ENCODE data around the gene SH3RF1. TPM values are rescaled to one million over a fixed set of nuclear protein-coding genes. Genes with fewer than 3 reads are reported as not detected.
A peak's percentile ranks its signal among the peaks of the same experiment; 100 is the strongest.
"Not testable (repeated sequence)": the region's sequence is repeated elsewhere in the genome, so short reads cannot be mapped to it uniquely, and the experiment has no call there.

The SH3RF1 gene
- total and polyA plus RNA-seq, 8 donors: 3.4 to 47.8 (median 18.9) TPM

GRCh38 chr4:169183581-169183980, 87.2 kb downstream of the SH3RF1 start:
- DNase-seq: no peak
- Histone ChIP-seq H3K36me3 (no peaks in the 10 kb centered on the region), H3K4me1 (peaks cover 27 to 77% (median 51%) of the 10 kb centered on the region in 4 donors), H3K4me3 (no peak overlapping the region), H3K27me3 (no peaks in the 10 kb centered on the region), H3K27ac (peak overlapping the region in 4 of 5 donors; percentile 13 to 80 (median 70)), H3K9me3 (no peaks in the 10 kb centered on the region)
- 44 to 67% (median 49%) methylated on average over 2 of the region's 2 CpGs for WGBS, 5 donors
- TF ChIP-seq POLR2AphosphoS5 (IDR thresholded peaks at IDR 0.05) (no peak), POLR2A (IDR thresholded peaks at IDR 0.05) (no peak), CTCF (IDR thresholded peaks at IDR 0.05) (no peak), EP300 (IDR thresholded peaks at IDR 0.05) (no peak)
- intact Hi-C loops (cut with DNase I; ENCODE audit: low total_unique reads): no loop called here

DNA sequence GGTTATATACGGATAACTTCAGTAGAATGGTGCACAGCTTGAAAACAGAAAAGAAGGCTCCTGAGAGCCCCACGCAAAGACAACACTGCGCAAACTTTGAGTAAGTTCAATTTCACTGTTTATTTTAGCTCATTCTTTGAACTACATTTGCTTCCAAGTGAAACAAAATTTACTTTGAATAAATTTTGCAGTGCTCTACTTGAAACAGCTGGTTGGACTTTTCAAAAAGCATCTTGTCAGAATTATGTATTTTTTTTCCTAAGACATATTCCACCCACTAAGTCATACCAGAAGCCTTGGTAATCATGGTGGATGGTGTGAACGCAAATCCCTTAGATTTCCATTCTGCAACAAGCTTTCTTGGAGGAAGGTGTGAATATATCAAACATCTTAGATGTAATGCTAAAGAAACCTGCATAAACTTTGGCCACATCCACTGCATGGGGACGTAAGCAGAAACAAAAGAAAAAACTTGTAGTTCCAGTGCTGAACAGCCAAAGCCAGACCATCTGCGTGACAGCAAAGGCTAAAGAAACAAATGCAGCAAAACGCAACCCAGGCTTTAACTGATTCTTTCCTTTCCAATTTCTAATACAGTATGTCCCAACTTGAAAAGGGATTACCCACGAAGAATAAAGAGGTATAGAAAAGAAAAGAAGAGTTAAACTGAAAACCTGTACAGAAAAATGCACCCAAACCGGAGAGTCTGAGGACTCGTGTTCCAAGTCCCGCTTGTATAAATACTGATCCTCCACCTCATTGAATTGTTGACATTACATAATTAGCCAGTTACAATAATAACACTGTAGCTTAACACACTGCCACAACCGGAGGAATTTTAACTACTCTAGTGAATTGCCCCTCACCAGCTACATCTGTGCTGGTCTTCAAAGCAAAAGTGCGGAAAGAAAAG, 90.9 kb downstream of the SH3RF1 start:
- WGBS, 5 donors: 26 to 50% (median 33%) methylated on average over 13 of the region's 13 CpGs
- H3K27me3 ChIP-seq: no peaks in the 10 kb centered on the region
- intact Hi-C loops (cut with DNase I; ENCODE audit: low total_unique reads): no loop called here
- H3K9me3 ChIP-seq: no peaks in the 10 kb centered on the region
- H3K4me3 ChIP-seq: peak overlapping the region in 2 of 4 donors; percentile 9 to 14
- DNase-seq: peak in 1 of 2 donors; percentile 62
- H3K36me3 ChIP-seq: no peaks in the 10 kb centered on the region
- no peak for TF ChIP-seq CTCF (IDR thresholded peaks at IDR 0.05)
- TF ChIP-seq POLR2A (IDR thresholded peaks at IDR 0.05): no peak
- TF ChIP-seq EP300 (IDR thresholded peaks at IDR 0.05): no peak
- TF ChIP-seq POLR2AphosphoS5 (IDR thresholded peaks at IDR 0.05): no peak
- peak overlapping the region in 4 of 5 donors; percentile 11 to 67 (median 62) for H3K27ac ChIP-seq
- peaks cover 23 to 50% (median 37%) of the 10 kb centered on the region in 4 donors for H3K4me1 ChIP-seq

GRCh38 chr4:169178092-169178491, 92.7 kb downstream of the SH3RF1 start:
- H3K36me3 ChIP-seq; H3K27me3 ChIP-seq; intact Hi-C loops (cut with DNase I; ENCODE audit: low total_unique reads); H3K27ac ChIP-seq; H3K4me3 ChIP-seq; H3K9me3 ChIP-seq; DNase-seq: not testable (repeated sequence)
- WGBS, 5 donors: 83 to 94% (median 91%) methylated on average over 4 of the region's 4 CpGs
- H3K4me1 ChIP-seq: peaks cover 8 to 45% (median 21%) of the 10 kb centered on the region in 4 donors

GRCh38 chr4:169175476-169175875, 95.3 kb downstream of the SH3RF1 start:
- no peak for DNase-seq
- no peaks in the 10 kb centered on the region for H3K9me3 ChIP-seq
- H3K27ac ChIP-seq: no peak overlapping the region
- no peaks in the 10 kb centered on the region for H3K36me3 ChIP-seq
- TF ChIP-seq EP300 (IDR thresholded peaks at IDR 0.05) (no peak), POLR2A (IDR thresholded peaks at IDR 0.05) (no peak)
- intact Hi-C loops (cut with DNase I; ENCODE audit: low total_unique reads): no loop called here
- H3K27me3 ChIP-seq: no peaks in the 10 kb centered on the region
- 71 to 86% (median 81%) methylated on average over 3 of the region's 3 CpGs for WGBS, 5 donors
- peaks cover 4 to 57% (median 23%) of the 10 kb centered on the region in 4 donors for H3K4me1 ChIP-seq
- no peak overlapping the region for H3K4me3 ChIP-seq

DNA sequence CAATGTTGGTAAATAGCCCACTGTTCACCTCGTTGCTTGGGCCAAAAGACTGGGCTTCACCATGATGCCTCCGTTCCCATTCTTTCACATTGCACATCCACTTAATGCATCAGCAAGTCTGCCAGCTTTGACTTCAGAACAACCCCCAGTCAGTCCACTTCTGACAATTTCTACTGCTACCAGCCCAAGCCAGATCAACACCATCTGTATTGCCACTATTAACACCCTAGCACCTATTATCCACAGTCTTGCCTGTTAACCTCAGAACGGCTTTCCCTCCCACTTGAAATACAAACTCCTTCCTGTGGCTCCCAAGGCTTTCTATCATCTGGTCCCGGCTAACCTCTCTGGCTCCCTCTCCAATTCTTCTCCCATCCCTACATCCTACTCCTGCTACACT, 95.7 kb downstream of the SH3RF1 start:
- WGBS, 5 donors: 91 to 98% (median 94%) methylated on average over 4 of the region's 4 CpGs
- no peak overlapping the region for H3K4me3 ChIP-seq
- H3K9me3 ChIP-seq: no peaks in the 10 kb centered on the region
- H3K27me3 ChIP-seq: no peaks in the 10 kb centered on the region
- TF ChIP-seq CTCF (IDR thresholded peaks at IDR 0.05) (no peak), POLR2A (IDR thresholded peaks at IDR 0.05) (no peak), POLR2AphosphoS5 (IDR thresholded peaks at IDR 0.05) (no peak), EP300 (IDR thresholded peaks at IDR 0.05) (no peak)
- intact Hi-C loops (cut with DNase I; ENCODE audit: low total_unique reads): no loop called here
- H3K27ac ChIP-seq: no peak overlapping the region
- no peaks in the 10 kb centered on the region for H3K36me3 ChIP-seq
- DNase-seq: no peak
- peaks cover 4 to 54% (median 22%) of the 10 kb centered on the region in 4 donors for H3K4me1 ChIP-seq
